Liver (tissue), 3 donors: ENCODE measurements around the gene GATAD1.

Experiments used
- GABPA ChIP-seq, 2 donors: IDR thresholded peaks in 1 of 2; conservative IDR thresholded peaks in 1 of 2; 2 replicates each; pipeline ENCODE4 v1.6.1; 2016; ENCODE audit warnings: antibody characterized with exemption in 2 of 2, mild to moderate bottlenecking in 1 of 2, moderate library complexity in 1 of 2
- JUND ChIP-seq, 2 donors: IDR thresholded peaks; 2 replicates each; pipeline ENCODE4 v1.6.1; 2016; ENCODE audit warnings: antibody characterized with exemption in 2 of 2
- RAD21 ChIP-seq, 2 donors: IDR thresholded peaks; 2 replicates each; pipeline ENCODE4 v1.6.1; 2016; ENCODE audit warnings: antibody characterized with exemption in 2 of 2, mild to moderate bottlenecking in 2 of 2
- YY1 ChIP-seq: IDR thresholded peaks from 2 replicates; pipeline ENCODE4 v1.6.1; 2016; ENCODE audit warnings: antibody characterized with exemption, mild to moderate bottlenecking
- TF ChIP-seq, protein P1 (sequence below): fragments of 150-350 bp; IDR thresholded peaks from 2 replicates; pipeline ENCODE4 v1.5.1; 2017; ENCODE audit warnings: improper control_type of control experiment, low read depth, low read length; ENCODE audit not compliant: missing input control
- TF ChIP-seq, protein P2 (sequence below): IDR thresholded peaks from 2 replicates; pipeline ENCODE4 v1.6.1; 2016; ENCODE audit warnings: antibody characterized with exemption
- donor health status: healthy.
- donor health status: healthy.

DNA sequence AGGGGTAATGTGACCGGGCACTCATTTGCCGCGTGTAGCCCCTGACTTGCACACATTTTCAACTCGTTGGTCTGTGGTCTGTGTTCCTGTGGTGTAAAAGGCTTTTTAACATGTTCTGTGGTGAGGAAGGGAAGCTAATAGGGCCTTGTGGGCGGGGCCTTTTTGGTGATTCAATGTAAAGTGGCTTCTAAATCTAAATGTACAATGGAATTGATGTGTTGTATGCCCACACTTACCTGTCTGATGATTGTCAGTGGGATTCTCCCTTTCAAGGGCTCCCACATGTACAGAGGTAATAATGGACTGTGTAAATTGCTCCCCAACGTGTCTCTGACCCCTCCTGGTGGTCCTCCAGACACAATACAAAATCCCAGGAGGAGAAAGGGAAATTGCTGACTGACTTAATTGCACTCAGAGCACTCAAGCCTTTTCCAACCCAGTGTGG is 43.1 kb upstream of the GATAD1 start:
- TF ChIP-seq, protein P1, sequence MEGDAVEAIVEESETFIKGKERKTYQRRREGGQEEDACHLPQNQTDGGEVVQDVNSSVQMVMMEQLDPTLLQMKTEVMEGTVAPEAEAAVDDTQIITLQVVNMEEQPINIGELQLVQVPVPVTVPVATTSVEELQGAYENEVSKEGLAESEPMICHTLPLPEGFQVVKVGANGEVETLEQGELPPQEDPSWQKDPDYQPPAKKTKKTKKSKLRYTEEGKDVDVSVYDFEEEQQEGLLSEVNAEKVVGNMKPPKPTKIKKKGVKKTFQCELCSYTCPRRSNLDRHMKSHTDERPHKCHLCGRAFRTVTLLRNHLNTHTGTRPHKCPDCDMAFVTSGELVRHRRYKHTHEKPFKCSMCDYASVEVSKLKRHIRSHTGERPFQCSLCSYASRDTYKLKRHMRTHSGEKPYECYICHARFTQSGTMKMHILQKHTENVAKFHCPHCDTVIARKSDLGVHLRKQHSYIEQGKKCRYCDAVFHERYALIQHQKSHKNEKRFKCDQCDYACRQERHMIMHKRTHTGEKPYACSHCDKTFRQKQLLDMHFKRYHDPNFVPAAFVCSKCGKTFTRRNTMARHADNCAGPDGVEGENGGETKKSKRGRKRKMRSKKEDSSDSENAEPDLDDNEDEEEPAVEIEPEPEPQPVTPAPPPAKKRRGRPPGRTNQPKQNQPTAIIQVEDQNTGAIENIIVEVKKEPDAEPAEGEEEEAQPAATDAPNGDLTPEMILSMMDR, result no peak
- TF ChIP-seq GABPA (IDR thresholded peaks at IDR 0.05 in 1 of 2, conservative IDR thresholded peaks at IDR 0.05 in 1 of 2) (no peak), RAD21 (IDR thresholded peaks at IDR 0.05) (peak in 1 of 2 donors; percentile 12), JUND (IDR thresholded peaks at IDR 0.05) (no peak), YY1 (no peak)
- TF ChIP-seq, protein P2, sequence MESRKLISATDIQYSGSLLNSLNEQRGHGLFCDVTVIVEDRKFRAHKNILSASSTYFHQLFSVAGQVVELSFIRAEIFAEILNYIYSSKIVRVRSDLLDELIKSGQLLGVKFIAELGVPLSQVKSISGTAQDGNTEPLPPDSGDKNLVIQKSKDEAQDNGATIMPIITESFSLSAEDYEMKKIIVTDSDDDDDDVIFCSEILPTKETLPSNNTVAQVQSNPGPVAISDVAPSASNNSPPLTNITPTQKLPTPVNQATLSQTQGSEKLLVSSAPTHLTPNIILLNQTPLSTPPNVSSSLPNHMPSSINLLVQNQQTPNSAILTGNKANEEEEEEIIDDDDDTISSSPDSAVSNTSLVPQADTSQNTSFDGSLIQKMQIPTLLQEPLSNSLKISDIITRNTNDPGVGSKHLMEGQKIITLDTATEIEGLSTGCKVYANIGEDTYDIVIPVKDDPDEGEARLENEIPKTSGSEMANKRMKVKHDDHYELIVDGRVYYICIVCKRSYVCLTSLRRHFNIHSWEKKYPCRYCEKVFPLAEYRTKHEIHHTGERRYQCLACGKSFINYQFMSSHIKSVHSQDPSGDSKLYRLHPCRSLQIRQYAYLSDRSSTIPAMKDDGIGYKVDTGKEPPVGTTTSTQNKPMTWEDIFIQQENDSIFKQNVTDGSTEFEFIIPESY, result no peak
